GM18526 (cell line): ENCODE data around the gene SLAMF1.

Experiments
- POLR2A ChIP-seq: IDR thresholded peaks from 3 replicates; pipeline ENCODE4 v1.6.1; 2011; ENCODE audit not compliant: insufficient read length; ENCODE audit errors: extremely low read depth

Gene SLAMF1

GRCh38 chr1:160623862-160624261, 23.0 kb downstream of the SLAMF1 start:
- no peak for TF ChIP-seq POLR2A

GRCh38 chr1:160623227-160623633, 23.6 kb downstream of the SLAMF1 start:
- no peak for TF ChIP-seq POLR2A

GRCh38 chr1:160622501-160623226, 24.2 kb downstream of the SLAMF1 start:
- no peak for TF ChIP-seq POLR2A

GRCh38 chr1:160621633-160622413, 25.0 kb downstream of the SLAMF1 start:
- no peak for TF ChIP-seq POLR2A

GRCh38 chr1:160620942-160621632, 25.8 kb downstream of the SLAMF1 start:
- no peak for TF ChIP-seq POLR2A

- TF ChIP-seq POLR2A: no peak
These were observed 27.0 kb downstream of the SLAMF1 start for GRCh38 chr1:160619742-160620277.

GRCh38 chr1:160618763-160619274, 28.0 kb downstream of the SLAMF1 start:
- peak; percentile 27 for TF ChIP-seq POLR2A

- TF ChIP-seq POLR2A: no peak
These were observed 28.5 kb downstream of the SLAMF1 start for GRCh38 chr1:160618327-160618726.

- no peak for TF ChIP-seq POLR2A
These were observed 31.2 kb downstream of the SLAMF1 start for GRCh38 chr1:160615660-160616059.

GRCh38 chr1:160614410-160614809, 32.4 kb downstream of the SLAMF1 start:
- no peak for TF ChIP-seq POLR2A

- no peak for TF ChIP-seq POLR2A
These were observed 34.1 kb downstream of the SLAMF1 start for GRCh38 chr1:160612613-160613218.

- no peak for TF ChIP-seq POLR2A
These were observed 36.1 kb downstream of the SLAMF1 start for GRCh38 chr1:160610569-160611242.

- TF ChIP-seq POLR2A: no peak
These were observed 37.9 kb downstream of the SLAMF1 start for GRCh38 chr1:160608941-160609340.

- TF ChIP-seq POLR2A: no peak
These were observed 38.3 kb downstream of the SLAMF1 start for GRCh38 chr1:160608514-160608913.

GRCh38 chr1:160608057-160608456, 38.8 kb downstream of the SLAMF1 start:
- no peak for TF ChIP-seq POLR2A

GRCh38 chr1:160607672-160608032, 39.2 kb downstream of the SLAMF1 start:
- TF ChIP-seq POLR2A: no peak
